GM12875 (cell line): ENCODE results near the gene BHLHA9.

Source experiments
- H3K4me3 ChIP-seq: one replicate; pipeline ENCODE4 v1.5.1; 2011; ENCODE audit warnings: low read depth, low read length, control low read depth
- TF ChIP-seq, protein P1 (sequence below): IDR thresholded peaks from 2 replicates; pipeline ENCODE4 v1.5.1; 2011; ENCODE audit warnings: low read depth, mild to moderate bottlenecking, control low read depth, inconsistent platforms, low read length, moderate library complexity, borderline replicate concordance; ENCODE audit not compliant: insufficient read depth

Gene BHLHA9

DNA sequence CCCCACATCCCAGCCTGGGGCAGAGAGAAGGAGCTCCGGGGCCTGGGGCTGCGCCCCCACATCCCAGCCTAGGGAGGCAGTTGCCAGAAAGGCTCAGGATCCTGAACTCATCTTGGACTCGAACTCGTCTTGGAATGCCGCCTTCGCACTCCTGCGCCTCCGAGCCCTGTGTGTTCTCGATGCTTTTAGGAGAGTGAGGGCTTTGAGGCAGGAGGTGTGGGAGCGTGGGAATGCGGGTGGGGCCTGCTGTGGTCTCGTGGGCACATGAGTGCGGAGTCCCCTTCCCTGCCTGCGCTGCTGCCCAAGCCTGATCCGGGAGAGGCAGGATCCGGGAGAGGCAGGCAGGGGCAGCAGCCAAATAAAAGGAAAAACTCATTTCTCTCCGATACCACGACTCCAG lies 1.2 kb downstream of the BHLHA9 start:
- TF ChIP-seq, protein P1, sequence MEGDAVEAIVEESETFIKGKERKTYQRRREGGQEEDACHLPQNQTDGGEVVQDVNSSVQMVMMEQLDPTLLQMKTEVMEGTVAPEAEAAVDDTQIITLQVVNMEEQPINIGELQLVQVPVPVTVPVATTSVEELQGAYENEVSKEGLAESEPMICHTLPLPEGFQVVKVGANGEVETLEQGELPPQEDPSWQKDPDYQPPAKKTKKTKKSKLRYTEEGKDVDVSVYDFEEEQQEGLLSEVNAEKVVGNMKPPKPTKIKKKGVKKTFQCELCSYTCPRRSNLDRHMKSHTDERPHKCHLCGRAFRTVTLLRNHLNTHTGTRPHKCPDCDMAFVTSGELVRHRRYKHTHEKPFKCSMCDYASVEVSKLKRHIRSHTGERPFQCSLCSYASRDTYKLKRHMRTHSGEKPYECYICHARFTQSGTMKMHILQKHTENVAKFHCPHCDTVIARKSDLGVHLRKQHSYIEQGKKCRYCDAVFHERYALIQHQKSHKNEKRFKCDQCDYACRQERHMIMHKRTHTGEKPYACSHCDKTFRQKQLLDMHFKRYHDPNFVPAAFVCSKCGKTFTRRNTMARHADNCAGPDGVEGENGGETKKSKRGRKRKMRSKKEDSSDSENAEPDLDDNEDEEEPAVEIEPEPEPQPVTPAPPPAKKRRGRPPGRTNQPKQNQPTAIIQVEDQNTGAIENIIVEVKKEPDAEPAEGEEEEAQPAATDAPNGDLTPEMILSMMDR = no peak
- no peak overlapping the region for H3K4me3 ChIP-seq

DNA sequence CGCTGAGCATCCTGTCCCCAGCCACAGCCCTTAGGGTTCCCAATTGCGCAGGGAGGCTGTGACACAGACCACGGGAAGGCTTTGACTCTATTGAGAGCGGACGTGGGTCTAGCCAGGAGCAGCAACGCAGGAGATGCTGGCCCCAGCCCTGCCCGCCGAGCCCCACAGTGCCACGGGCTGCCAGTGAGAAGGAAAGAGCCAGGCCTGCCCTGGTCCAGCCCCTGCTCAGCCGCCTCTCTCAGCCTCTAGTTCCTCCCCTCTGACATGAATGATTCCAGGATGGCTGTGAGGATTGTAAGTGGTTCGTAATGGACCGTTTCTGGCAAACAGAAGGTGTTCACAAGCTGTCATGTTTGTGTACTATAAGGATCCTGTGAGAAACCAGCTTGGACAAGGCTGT lies 2.5 kb downstream of the BHLHA9 start:
- H3K4me3 ChIP-seq = no peak overlapping the region
- TF ChIP-seq, protein P1 = no peak

DNA sequence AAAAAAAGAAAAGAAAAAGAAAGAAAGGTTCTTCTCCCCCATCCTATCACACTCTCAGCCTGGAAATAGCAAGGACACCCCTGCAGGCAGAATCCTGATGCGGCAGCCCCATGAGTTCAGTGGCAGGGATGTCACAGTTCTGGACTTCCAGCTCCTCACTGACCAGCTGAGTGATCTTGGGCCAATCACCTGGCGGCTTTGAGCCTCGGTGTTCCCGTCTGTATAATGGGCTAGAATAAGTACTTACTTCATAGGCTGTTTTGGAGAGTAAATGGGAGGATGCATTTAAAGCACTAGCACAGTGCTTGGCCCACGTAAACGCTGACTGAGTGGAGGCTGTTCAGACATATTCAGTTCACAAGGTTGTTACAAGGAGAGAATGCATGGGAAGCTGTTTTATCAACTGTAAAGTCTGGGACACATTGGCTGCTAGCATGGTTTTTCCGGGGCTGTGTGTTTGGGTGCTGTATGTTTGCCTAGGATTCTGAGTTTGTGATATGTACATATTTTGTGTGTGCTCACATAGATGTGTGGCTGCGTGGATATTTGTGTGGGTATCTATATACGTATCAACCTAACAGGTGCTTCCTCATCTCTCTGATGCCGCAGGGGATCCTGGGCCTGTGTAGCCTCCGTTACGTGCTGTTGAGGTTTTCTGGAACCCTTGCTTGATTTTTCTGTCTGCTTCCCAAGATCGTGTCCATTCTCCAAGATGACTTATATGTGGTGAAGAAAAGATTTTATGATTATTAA lies 3.4 kb downstream of the BHLHA9 start:
- H3K4me3 ChIP-seq = no peak overlapping the region
- TF ChIP-seq, protein P1 = no peak

DNA sequence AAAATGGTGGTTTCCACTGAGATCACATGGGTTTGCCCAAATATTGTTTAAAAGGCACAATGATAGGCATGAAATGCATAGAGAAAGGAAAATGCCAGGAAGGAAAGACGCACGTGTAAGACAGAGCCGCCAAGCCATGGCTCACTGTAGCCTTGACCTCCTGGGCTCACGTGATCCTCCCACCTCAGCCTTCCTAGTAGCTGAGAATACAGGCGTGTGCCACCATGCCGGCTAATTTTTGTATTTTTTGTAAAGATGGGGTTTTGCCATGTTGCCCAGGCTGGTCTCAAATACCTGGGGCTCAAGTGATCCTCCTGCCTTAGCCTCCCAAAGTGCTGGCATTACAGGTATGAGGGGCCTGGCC lies 4.0 kb downstream of the BHLHA9 start:
- TF ChIP-seq, protein P1 = no peak
- H3K4me3 ChIP-seq = no peak overlapping the region

DNA sequence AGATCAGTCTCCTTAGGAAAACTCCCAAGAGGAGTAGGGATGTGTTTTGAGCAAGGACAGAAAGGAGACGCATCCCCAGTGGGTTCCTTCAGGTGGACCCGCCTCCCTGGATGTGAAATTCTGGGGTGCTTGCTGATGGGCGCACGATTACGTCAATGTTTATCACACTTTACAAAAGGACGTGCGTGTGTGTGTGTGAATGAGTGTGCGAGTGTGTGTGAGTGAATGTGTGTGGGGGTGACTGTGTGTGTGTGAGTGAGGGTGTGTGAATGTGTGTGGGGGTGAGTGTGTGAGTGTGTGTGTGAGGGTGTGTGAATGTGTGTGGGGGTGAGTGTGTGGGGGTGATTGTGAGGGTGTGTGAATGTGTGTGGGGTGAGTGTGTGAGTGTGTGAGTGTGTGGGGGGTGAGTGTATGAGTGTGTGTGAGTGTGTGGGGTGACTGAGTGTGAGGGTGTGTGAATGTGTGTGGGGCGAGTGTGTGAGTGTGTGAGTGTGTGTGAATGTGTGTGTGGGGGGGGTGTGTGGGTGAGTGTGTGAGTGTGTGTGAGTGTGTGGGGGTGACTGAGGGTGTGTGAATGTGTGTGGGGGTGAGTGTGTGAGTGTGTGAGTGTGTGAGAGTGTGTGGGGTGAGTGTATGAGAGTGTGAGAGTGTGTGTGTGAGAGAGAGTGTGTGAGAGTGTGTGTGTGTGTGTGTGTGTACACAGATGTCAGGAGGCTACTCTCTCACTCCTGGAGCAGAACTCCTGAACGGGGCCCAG lies 5.1 kb downstream of the BHLHA9 start:
- TF ChIP-seq, protein P1 = no peak
- H3K4me3 ChIP-seq = no peak overlapping the region

DNA sequence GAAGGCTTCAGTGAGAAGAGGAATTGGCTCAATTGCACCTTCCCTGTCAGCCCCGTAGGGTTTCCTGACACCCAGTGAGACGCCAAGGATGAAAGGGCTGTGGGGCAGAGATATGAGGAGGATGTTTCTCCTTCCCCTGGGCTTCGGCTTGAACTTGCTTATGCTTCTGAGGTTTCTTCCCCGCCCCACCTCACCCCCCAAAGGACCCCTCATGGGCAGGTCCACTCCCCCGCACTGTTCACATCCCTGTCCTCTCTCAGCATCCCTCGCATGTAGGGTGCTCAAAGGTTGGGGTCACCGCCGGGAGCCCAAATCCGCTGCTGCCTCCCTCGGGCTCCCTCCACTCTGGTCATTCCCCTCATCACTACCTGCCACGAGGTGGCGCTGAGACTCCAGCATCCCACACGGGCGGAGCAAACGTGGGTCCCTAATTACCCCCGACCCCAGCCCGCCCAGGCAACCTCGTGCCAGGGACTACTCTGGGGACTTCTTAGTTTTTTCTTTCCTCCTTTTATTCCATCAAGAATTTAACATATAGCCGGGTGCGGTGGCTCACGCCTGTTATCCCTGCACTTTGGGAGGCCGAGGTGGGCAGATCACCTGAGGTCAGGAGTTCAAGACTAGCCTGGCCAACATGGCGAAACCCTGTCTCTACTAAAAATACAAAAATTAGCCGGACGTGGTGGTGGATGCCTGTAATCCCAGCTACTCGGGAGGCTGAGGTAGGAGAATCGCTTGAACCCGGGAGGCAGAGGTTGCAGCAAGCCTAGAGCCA lies 5.9 kb downstream of the BHLHA9 start:
- TF ChIP-seq, protein P1 = peak; percentile 89
- H3K4me3 ChIP-seq = no peak overlapping the region
